Frontal cortex (tissue), 4 donors: ENCODE measurements around the gene GPR152. TPM values are rescaled to one million over a fixed set of nuclear protein-coding genes. Genes with fewer than 3 reads are reported as not detected.
A peak's percentile ranks its signal among the peaks of the same experiment; 100 is the strongest.
"Not testable (repeated sequence)": the region's sequence is repeated elsewhere in the genome, so short reads cannot be mapped to it uniquely, and the experiment has no call there.

Source experiments
- DNase-seq, 2 donors: peaks; one replicate each; pipeline ENCODE4 v3.0.0; 2012; ENCODE audit warnings: low spot score in 2 of 2
- FAIRE-seq: peaks from 2 replicates; lab custom pipeline; 2012; peaks lifted over from hg19 to GRCh38; lab: Jason Lieb, UNC
- total RNA-seq: library from RNA; depleted of rRNA; stranded (reverse); fragments of >200 nt; gene quantifications from one replicate; pipeline ENCODE4 v1.2.3, GENCODE V29; 2014
- donor health status: control.
- donor health status: control.
- donor health status: control.

GPR152 gene
- total RNA-seq, 1 donor from 2014 or later = not detected

GRCh38 chr11:67466962-67467771 is 14.6 kb upstream of the GPR152 start:
- DNase-seq (no peak), FAIRE-seq (no peak)

DNA sequence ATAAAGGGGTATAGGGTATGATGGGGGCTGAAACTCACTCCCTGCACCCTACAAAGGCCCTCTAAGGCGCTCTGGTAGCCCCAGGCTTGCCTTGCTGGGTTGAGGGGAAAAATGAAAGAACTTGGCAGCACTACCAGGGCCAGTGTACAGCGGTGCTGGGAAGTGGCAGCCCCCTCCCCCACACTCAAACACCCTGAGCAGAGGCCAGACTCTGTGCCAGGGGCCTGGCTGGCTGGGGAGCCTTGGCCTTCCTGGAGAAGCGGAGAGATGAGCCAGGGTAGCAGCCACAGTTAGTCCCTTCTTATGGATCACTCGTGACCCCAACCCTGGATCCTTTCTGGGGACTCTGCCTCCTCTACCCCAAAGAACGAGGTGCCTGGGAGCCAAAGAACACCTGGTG is 13.8 kb upstream of the GPR152 start:
- DNase-seq (no peak), FAIRE-seq (no peak)

DNA sequence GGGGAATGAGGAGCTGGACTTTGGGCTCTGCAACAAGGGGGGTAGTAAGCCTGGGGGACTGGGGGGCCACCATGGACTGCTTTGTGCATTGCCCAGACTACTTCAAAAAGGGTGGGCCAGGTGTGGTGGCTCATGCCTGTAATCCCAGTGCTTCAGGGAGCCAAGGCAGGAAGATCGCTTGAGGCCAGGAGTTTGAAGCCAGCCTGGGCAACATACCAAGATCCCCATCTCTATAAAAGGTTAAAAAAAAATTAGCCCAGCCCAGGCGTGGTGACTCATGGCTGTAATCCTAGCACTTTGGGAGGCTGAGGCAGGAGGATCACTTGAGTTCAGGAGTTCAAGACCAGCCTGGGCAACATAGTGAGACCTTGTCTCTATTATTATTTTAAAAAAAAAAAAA is 13.0 kb upstream of the GPR152 start:
- DNase-seq, FAIRE-seq: not testable (repeated sequence)

GRCh38 chr11:67465189-67465510 is 12.6 kb upstream of the GPR152 start:
- no peak for FAIRE-seq
- no peak for DNase-seq

- DNase-seq (peak; percentile 84 to 92), FAIRE-seq (no peak)
Measured at GRCh38 chr11:67464411-67465188, 12.1 kb upstream of the GPR152 start.

DNA sequence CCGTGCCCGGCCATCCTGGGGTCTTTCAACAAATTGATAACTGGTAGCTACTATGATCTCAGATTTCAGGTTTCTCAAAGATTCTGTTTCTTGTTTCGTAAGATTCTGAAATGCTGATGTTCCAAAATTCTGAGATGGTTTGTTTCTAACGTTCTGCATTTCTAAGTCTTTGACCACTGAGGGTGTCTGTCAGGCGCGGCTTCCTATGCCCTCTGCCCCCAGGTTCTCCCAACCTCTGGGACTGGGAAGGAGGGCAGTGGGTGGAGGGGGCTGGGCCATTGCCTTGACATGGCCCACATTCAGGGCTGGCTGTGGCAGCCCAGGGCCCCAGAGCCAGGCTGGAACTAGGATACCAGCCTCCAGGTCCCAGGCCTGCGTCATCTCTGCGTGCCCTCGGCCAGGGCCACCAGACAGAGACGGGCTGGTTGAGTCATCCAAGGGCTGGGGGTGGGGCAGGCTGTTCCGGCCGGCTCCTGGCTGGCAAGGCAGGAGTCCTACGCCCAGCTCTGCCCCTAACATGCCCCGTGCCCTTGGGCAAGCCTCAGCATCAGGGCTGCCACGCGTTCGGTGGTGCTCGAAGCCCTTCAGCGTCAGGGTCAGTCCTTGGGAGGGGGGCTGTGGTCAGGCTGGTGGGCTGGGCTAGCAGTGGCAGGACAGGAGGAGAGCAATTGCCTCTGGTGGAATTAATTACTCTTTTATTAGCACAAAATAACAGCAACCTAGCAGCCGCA is 11.3 kb upstream of the GPR152 start:
- FAIRE-seq = no peak
- no peak for DNase-seq

- DNase-seq (no peak), FAIRE-seq (no peak)
Measured at GRCh38 chr11:67463186-67463585, 10.7 kb upstream of the GPR152 start.

DNA sequence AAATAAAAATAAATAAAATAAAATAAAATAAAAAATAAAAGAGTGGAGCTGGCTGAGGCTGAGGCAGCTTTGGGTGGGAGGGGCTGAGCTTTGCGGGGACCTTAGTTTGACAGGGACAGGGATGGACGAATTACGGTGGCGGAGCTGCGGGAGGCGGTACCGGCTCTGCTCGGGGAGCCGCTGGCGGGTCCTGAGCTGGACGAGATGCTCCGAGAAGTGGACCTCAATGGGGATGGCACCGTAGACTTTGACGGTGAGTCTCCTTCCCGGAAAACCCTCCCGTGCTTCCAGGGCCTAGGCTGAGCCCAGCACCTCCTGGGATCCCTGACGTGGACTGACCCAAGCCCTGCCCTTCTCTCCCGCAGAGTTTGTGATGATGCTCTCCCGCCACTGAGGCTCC is 5.7 kb upstream of the GPR152 start:
- DNase-seq (no peak), FAIRE-seq (no peak)

DNA sequence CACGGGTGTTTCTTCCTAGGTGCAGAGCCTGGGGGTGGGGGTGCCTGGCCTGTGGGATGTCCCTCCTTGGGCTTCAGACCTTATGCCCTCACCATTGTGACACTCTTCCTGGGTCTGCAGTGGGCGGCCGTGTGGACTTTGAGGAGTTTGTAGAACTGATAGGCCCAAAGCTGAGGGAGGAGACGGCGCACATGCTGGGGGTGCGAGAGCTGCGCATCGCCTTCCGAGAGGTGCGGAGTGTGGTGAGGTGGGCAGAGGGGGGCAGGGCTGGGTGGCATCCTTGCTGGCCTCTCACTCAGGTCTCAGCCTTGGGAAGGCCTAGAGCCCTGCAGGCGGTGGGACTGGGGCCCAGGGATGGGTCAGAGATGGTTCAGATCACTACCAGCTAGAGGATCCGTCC is 4.9 kb upstream of the GPR152 start:
- DNase-seq (no peak), FAIRE-seq (no peak)

GRCh38 chr11:67456068-67456705 is 3.7 kb upstream of the GPR152 start:
- no peak for DNase-seq
- no peak for FAIRE-seq

GRCh38 chr11:67455054-67455453 is 2.5 kb upstream of the GPR152 start, which contains the start of gene CABP4:
Gene CABP4, plus strand, starts transcription at chr11:67455354. Its CDS starts 70 bp downstream, at chr11:67455424.
- no peak for DNase-seq
- FAIRE-seq = no peak

DNA sequence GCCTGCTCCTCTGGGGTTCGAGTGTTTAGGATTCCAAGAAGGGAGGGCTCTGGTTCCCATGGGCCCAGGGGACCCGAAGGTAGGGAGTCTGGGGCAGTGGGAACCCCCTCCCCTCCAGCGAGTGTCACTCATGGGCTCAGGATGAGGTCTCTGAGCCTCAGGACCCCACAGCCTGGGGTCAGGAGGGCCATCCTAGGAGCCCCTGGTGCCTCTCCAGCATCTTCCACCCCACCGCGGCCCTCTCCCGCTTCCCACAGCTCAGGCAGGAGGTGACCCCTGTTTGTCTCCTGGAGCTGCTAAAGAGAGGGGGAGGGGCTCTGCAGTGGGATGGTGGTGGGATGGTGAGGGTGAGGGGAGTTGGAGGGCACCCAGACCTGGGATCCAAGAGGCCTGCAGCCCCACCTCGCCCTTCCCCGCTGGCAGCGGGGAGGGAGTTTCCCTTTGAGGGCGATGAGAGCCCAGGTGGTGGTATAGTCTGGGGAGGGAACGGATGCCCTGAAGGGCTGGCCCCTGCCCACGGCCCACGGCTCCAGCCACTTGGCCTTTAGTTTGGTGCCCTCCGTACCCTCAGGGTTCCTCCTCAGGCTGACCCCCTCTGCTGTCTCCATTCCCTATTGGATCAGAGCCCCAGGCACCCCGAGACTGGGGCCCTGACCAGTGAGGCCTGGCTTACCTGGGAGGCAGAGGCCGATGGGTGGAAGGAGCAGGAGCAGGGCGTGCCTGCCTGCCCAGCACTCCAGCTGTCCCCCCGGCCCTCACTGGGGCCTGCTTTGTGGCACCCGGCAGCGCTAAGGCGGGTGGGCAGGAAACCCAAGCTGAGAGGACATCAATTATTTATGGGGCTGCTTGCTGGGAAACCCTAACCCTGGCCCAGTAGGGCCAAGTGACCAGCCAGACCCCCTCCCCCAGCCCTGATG is 1.5 kb upstream of the GPR152 start:
- no peak for DNase-seq

GRCh38 chr11:67451658-67451976 is 912 bp downstream of the GPR152 start:
- FAIRE-seq (no peak), DNase-seq (no peak)

More for the DNA sequence above, 1.5 kb upstream of the GPR152 start:
- FAIRE-seq = no peak

DNA sequence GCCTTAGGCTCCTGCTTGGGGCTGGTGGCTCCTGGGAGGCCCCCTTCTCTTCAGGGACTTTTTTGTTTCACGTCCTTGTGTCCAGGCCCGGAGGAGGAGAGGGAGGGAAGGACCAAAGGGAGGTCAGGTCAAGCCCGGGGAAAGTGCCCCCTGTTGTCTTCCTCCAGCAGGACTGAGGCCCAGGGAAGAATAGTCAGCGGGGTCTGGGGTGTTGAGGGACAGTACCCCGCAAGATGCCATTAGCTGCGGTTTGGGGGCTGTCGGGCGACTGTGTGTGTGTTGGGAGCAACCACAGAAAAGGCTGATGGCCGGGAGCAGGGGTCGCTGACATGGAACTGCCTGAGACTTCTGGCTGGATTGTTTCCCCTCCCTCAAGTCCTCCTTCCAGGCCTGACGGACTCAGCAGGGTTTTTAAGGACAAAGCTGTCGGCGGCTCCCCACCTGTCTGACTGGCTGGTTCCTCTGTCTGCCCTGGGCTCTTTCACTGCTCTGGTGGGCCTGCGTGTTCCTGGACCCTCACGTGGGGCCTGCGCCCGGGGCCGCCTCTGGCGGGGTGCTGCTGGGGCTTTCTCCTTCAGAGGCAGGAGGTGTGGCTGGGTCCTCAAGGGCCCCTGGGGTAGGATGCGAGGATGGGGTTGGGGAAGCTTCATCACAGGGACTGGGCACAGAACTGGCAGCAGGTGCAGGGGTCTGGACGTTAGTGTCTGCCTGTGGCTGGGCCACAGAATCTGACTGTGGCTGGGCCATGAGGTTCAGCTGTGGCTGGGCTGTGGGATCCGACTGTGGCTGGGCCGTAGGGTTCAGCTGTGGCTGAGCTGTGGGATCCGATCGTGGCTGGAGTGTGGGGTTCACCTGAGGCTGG is 1.5 kb downstream of the GPR152 start:
- DNase-seq (no peak), FAIRE-seq (no peak)

GRCh38 chr11:67449116-67449844 is 3.2 kb downstream of the GPR152 start:
- DNase-seq (no peak), FAIRE-seq (no peak)

GRCh38 chr11:67448220-67448609 is 4.3 kb downstream of the GPR152 start:
- no peak for DNase-seq
- no peak for FAIRE-seq

DNA sequence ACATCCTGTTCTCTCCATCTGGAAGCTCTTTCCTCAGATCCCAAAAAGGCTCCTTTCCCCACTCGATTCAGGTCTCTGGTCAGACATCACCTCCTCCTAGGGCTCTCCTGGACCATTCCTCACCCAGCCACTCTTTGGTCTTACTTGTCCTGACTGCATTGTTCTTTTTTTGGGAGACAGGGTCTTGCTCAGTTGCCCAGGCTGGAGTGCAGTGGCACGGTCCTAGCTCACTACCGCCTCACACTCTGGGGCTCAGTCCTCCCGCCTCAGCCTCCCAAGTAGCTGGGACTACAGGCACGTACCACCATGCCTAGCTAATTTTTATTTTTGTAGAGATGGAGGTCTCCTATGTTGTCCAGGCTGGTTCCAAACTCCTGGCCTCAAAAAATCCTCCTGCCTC is 7.0 kb downstream of the GPR152 start:
- FAIRE-seq (no peak), DNase-seq (no peak)
